Measurements from ENCODE around the gene RPH3AL. TPM values are rescaled to one million over a fixed set of nuclear protein-coding genes. Genes with fewer than 3 reads are reported as not detected.

Gene RPH3AL
- total RNA-seq, 1 donor from 2014 or later: 6.1 TPM

DNA sequence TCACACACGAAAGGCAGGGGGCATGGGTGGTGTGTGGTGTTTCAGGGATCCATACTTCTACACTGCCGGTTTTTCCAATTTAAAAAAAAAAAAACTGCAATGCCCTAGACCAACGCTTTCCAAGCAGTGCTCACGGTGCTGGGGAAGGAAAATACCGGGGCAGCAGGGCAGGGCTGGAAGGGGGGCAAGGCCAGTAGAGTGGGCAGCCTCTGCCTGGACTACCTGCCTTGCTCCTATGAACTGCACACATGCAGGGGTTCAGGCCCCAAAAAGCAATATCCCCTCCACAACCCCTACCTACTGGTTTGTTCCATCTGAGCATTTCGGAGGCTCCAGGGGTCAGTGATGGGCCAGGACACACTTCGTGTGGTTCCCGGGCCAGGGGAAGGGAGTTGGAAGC lies 29.4 kb downstream of the RPH3AL start:
- Histone ChIP-seq H3K27me3 (ENCODE audit: control insufficient read depth, insufficient read depth, low read length) (no peaks in the 10 kb centered on the region), H3K36me3 (ENCODE audit: control insufficient read depth, insufficient read depth, low read length) (peaks cover 1% of the 10 kb centered on the region), H3K4me3 (ENCODE audit: low read depth, low read length) (no peak overlapping the region)
- FAIRE-seq: no peak
- TF ChIP-seq, protein P1, sequence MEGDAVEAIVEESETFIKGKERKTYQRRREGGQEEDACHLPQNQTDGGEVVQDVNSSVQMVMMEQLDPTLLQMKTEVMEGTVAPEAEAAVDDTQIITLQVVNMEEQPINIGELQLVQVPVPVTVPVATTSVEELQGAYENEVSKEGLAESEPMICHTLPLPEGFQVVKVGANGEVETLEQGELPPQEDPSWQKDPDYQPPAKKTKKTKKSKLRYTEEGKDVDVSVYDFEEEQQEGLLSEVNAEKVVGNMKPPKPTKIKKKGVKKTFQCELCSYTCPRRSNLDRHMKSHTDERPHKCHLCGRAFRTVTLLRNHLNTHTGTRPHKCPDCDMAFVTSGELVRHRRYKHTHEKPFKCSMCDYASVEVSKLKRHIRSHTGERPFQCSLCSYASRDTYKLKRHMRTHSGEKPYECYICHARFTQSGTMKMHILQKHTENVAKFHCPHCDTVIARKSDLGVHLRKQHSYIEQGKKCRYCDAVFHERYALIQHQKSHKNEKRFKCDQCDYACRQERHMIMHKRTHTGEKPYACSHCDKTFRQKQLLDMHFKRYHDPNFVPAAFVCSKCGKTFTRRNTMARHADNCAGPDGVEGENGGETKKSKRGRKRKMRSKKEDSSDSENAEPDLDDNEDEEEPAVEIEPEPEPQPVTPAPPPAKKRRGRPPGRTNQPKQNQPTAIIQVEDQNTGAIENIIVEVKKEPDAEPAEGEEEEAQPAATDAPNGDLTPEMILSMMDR (IDR thresholded peaks at IDR 0.05; ENCODE audit: insufficient read depth, low read length, severe bottlenecking): no peak
- DNase-seq (ENCODE audit: low read depth): no peak

GRCh38 chr17:322006-322780 lies 30.4 kb downstream of the RPH3AL start:
- no peak overlapping the region for H3K4me3 ChIP-seq (ENCODE audit: low read depth, low read length)
- no peaks in the 10 kb centered on the region for H3K36me3 ChIP-seq (ENCODE audit: control insufficient read depth, insufficient read depth, low read length)
- DNase-seq (ENCODE audit: low read depth) (no peak), FAIRE-seq (no peak)
- H3K27me3 ChIP-seq (ENCODE audit: control insufficient read depth, insufficient read depth, low read length): no peaks in the 10 kb centered on the region
- TF ChIP-seq, protein P1 (IDR thresholded peaks at IDR 0.05; ENCODE audit: insufficient read depth, low read length, severe bottlenecking): no peak

DNA sequence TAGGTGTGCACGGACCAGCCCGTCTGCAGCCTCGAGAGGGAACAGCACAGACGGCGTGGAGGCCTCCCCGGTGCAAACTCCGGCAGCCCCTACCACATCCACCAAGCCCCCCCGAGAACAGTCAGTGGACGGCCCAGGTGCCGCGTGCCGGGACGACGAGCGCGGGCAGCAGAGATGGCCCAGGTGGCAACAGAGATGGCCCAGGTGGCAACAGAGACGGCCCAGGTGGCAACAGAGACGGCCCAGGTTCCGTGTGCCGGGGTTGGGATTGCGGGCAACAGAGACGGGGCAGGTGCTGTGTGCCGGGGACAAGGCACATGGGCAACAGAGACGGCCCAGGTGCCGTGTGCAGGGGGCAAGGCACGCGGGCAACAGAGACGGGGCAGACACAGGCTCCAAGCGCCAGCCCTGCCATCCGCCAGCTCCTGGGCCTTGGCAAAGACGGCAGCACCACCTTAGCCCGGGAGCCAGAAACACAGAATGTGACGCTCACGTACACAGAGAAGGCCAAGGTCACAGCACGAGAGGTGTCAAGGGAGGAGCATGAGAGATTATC lies 31.1 kb downstream of the RPH3AL start:
- FAIRE-seq (no peak), DNase-seq (ENCODE audit: low read depth) (no peak)
- no peaks in the 10 kb centered on the region for H3K36me3 ChIP-seq (ENCODE audit: control insufficient read depth, insufficient read depth, low read length)
- no peaks in the 10 kb centered on the region for H3K27me3 ChIP-seq (ENCODE audit: control insufficient read depth, insufficient read depth, low read length)
- TF ChIP-seq, protein P1 (IDR thresholded peaks at IDR 0.05; ENCODE audit: insufficient read depth, low read length, severe bottlenecking): no peak
- H3K4me3 ChIP-seq (ENCODE audit: low read depth, low read length): no peak overlapping the region

- Histone ChIP-seq H3K36me3 (ENCODE audit: control insufficient read depth, insufficient read depth, low read length) (no peaks in the 10 kb centered on the region), H3K4me3 (ENCODE audit: low read depth, low read length) (no peak overlapping the region), H3K27me3 (ENCODE audit: control insufficient read depth, insufficient read depth, low read length) (no peaks in the 10 kb centered on the region)
- FAIRE-seq: no peak
- TF ChIP-seq, protein P1 (IDR thresholded peaks at IDR 0.05; ENCODE audit: insufficient read depth, low read length, severe bottlenecking): no peak
- DNase-seq (ENCODE audit: low read depth): no peak
Measured at GRCh38 chr17:320809-321385, 31.7 kb downstream of the RPH3AL start.

DNA sequence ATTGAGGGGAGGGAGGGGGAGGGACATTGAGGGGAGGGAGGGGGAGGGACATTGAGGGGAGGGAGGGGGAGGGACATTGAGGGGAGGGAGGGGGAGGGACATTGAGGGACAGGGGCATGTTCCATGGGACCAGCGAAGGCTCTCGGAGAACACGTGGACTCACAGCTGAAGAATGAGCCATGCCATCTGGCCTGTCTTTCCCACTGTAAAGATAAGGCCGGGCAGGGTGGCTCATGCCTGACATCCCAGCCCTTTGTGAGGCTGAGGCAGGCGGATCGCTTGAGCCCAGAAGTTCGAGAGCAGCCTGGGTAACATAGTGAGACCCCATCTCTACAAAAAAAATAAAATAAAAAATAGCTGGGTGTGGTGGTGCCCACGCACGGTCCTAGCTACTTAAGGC lies 32.5 kb downstream of the RPH3AL start:
- Histone ChIP-seq H3K27me3 (ENCODE audit: control insufficient read depth, insufficient read depth, low read length) (no peaks in the 10 kb centered on the region), H3K36me3 (ENCODE audit: control insufficient read depth, insufficient read depth, low read length) (no peaks in the 10 kb centered on the region), H3K4me3 (ENCODE audit: low read depth, low read length) (no peak overlapping the region)
- DNase-seq (ENCODE audit: low read depth) (no peak), FAIRE-seq (no peak)
- TF ChIP-seq, protein P1 (IDR thresholded peaks at IDR 0.05; ENCODE audit: insufficient read depth, low read length, severe bottlenecking): no peak

Measured in bronchial epithelial cell (primary cell).